HCT116 (cell line): ENCODE results near the gene TAS1R1. TPM values are rescaled to one million over a fixed set of nuclear protein-coding genes. Genes with fewer than 3 reads are reported as not detected.

Experiments used
- ATAC-seq: fragments of 200-7000 bp; cut with Tn5 transposase; 2 replicates; pipeline ENCODE4 v1.9.1; 2020; ENCODE audit warnings: mild to moderate bottlenecking, moderate library complexity
- BruUV-seq: library from RNA; stranded (reverse); fragments of 400-500 nt; replicated peaks from 2 replicates; lab custom pipeline; 2021; lab: Mats Ljungman, UMichigan
- CTCF ChIA-PET: fragments of 300-600 bp; sonication (Branson Sonifier 250); formaldehyde crosslinking; loops from one replicate; lab custom pipeline; 2021; ENCODE audit warnings: antibody characterized with exemption; lab: Charles Lee
- POLR2A ChIA-PET: fragments of 300-600, 350-600 bp; sonication (Branson Sonifier 250); formaldehyde crosslinking; loops from one replicate; lab custom pipeline; 2021; ENCODE audit warnings: antibody characterized with exemption; lab: Charles Lee
- RAD21 ChIA-PET, 2 experiments: fragments of 300-600 bp; sonication (Branson Sonifier 250); formaldehyde crosslinking; loops; one replicate each; lab custom pipeline; 2023; ENCODE audit warnings: low total read pairs in 2 of 2; ENCODE audit not compliant: uncharacterized antibody in 2 of 2, unreplicated experiment in 2 of 2, low non-redundant PET in 1 of 2; lab: Charles Lee
- DNase-seq: peaks from one replicate; pipeline ENCODE4 v3.0.0-alpha.2; 2010; ENCODE audit warnings: low read depth, low spot score
- H2AFZ ChIP-seq: fragments of 200-600 bp; shearing (Covaris generic), sonication (generic); 2 replicates; pipeline ENCODE4 v1.6.1; 2017; ENCODE audit warnings: low read depth, mixed run types, mixed read lengths, antibody characterized with exemption, low read length; ENCODE audit not compliant: poor library complexity, severe bottlenecking
- H3K27ac ChIP-seq: 2 replicates; pipeline ENCODE4 v1.5.1; 2012; ENCODE audit warnings: low read depth, low read length
- H3K27me3 ChIP-seq: fragments of 200-600 bp; sonication (generic); 2 replicates; pipeline ENCODE4 v1.6.1; 2016; ENCODE audit warnings: mixed run types, low read length, mixed read lengths; ENCODE audit not compliant: insufficient read depth
- H3K36me3 ChIP-seq, 2 experiments: fragments of 200-500 bp in 1 of 2; fragments of 200-600 bp in 1 of 2; sonication (Bioruptor generic) in 1 of 2; sonication (generic) in 1 of 2; 2 replicates each; pipeline versions ENCODE4 v1.5.1 to v1.6.1; 2014 to 2016; ENCODE audit warnings: low read length in 2 of 2, inconsistent platforms in 1 of 2, mixed read lengths in 1 of 2, mixed run types in 1 of 2; ENCODE audit not compliant: insufficient read depth in 2 of 2, control insufficient read depth in 1 of 2
- H3K4me1 ChIP-seq, 2 experiments: fragments of 200-600 bp in 1 of 2; sonication (generic) in 1 of 2; 2 replicates each; pipeline versions ENCODE4 v1.5.1 to v1.6.1; 2012 to 2017; ENCODE audit warnings: low read length in 2 of 2, inconsistent platforms in 1 of 2, mild to moderate bottlenecking in 1 of 2, mixed read lengths in 1 of 2, mixed run types in 1 of 2, moderate library complexity in 1 of 2; ENCODE audit not compliant: insufficient read depth in 2 of 2, control insufficient read depth in 1 of 2
- H3K4me2 ChIP-seq: fragments of 200-600 bp; sonication (generic); 2 replicates; pipeline ENCODE4 v1.6.1; 2017; ENCODE audit warnings: mixed run types, low read length, mixed read lengths
- H3K4me3 ChIP-seq, 2 experiments: fragments of 200-600 bp in 1 of 2; sonication (generic) in 1 of 2; replicated peaks in 1 of 2; 2 replicates each; pipeline ENCODE4 v1.5.1; 2011 to 2016; ENCODE audit warnings: low read length in 2 of 2, control low read depth in 1 of 2, low read depth in 1 of 2, mild to moderate bottlenecking in 1 of 2, mixed read lengths in 1 of 2, mixed run types in 1 of 2
- H3K79me2 ChIP-seq: fragments of 200-600 bp; sonication (generic); 2 replicates; pipeline ENCODE4 v1.6.1; 2017; ENCODE audit warnings: mild to moderate bottlenecking, mixed run types, low read length, moderate library complexity, mixed read lengths; ENCODE audit not compliant: insufficient read depth
- H3K9ac ChIP-seq: fragments of 200-600 bp; sonication (generic); 2 replicates; pipeline ENCODE4 v1.6.1; 2016; ENCODE audit warnings: low read length, mixed read lengths
- H3K9me2 ChIP-seq: fragments of 200-600 bp; sonication (generic), shearing (Covaris generic); 2 replicates; pipeline ENCODE4 v1.6.1; 2017; ENCODE audit warnings: mixed run types, mild to moderate bottlenecking, moderate library complexity; ENCODE audit not compliant: insufficient read depth
- H3K9me3 ChIP-seq, 2 experiments: fragments of 200-500 bp in 1 of 2; fragments of 200-600 bp in 1 of 2; sonication (Bioruptor generic) in 1 of 2; sonication (generic) in 1 of 2; 2 replicates each; pipeline ENCODE4 v1.6.1; 2014 to 2017; ENCODE audit warnings: low read length in 2 of 2, mixed read lengths in 2 of 2, inconsistent platforms in 1 of 2, low read depth in 1 of 2, mild to moderate bottlenecking in 1 of 2, mixed run types in 1 of 2, moderate library complexity in 1 of 2; ENCODE audit not compliant: control insufficient read depth in 1 of 2, insufficient read depth in 1 of 2
- H4K20me1 ChIP-seq: fragments of 200-600 bp; sonication (generic), shearing (Covaris generic); 2 replicates; pipeline ENCODE4 v1.6.1; 2017; ENCODE audit warnings: mixed run types, mild to moderate bottlenecking, moderate library complexity; ENCODE audit not compliant: insufficient read depth
- CEBPB ChIP-seq: IDR thresholded peaks from 2 replicates; pipeline ENCODE4 v1.6.1; 2012; ENCODE audit warnings: low read depth
- FOSL1 ChIP-seq: IDR thresholded peaks from 2 replicates; pipeline ENCODE4 v1.6.1; 2012; ENCODE audit warnings: low read depth
- POLR2AphosphoS5 ChIP-seq: IDR thresholded peaks from 2 replicates; pipeline ENCODE4 v1.6.1; 2011; ENCODE audit warnings: mild to moderate bottlenecking, low read depth, low read length, moderate library complexity
- REST ChIP-seq: IDR thresholded peaks from 2 replicates; pipeline ENCODE4 v1.6.1; 2012; ENCODE audit warnings: low read depth
- SIN3A ChIP-seq: IDR thresholded peaks from 2 replicates; pipeline ENCODE4 v1.6.1; 2012; ENCODE audit warnings: low read depth
- TCF7L2 ChIP-seq: IDR thresholded peaks from 2 replicates; pipeline ENCODE4 v1.7.0; 2011; ENCODE audit warnings: borderline replicate concordance, inconsistent platforms; ENCODE audit not compliant: insufficient read depth, insufficient read length; ENCODE audit errors: extremely low read depth
- YY1 ChIP-seq: IDR thresholded peaks from 2 replicates; pipeline ENCODE4 v1.6.1; 2011; ENCODE audit warnings: low read length, low read depth, moderate library complexity, mild to moderate bottlenecking; ENCODE audit not compliant: insufficient replicate concordance; ENCODE audit errors: extremely low read depth
- ZBTB33 ChIP-seq: IDR thresholded peaks from 2 replicates; pipeline ENCODE4 v1.6.1; 2011; ENCODE audit warnings: mild to moderate bottlenecking, low read length, moderate library complexity; ENCODE audit not compliant: insufficient replicate concordance; ENCODE audit errors: extremely low read depth
- ZFX ChIP-seq: fragments of 450-650 bp; IDR thresholded peaks from 2 replicates; pipeline ENCODE4 v1.6.1; 2017
- ZNF274 ChIP-seq: fragments of 200-500 bp; sonication (Bioruptor generic); IDR thresholded peaks from 2 replicates; pipeline ENCODE4 v1.6.1; 2014; ENCODE audit warnings: mild to moderate bottlenecking, low read depth, low read length, inconsistent platforms
- intact Hi-C: fragments of 100-400 bp; cut with micrococcal nuclease; formaldehyde crosslinking; loops from 2 replicates; pipeline ENCODE4 v1.10.0; 2022
- total RNA-seq: library from RNA; stranded (reverse); gene quantifications from one replicate; pipeline ENCODE4 v1.2.1, GENCODE V29; 2021; ENCODE audit not compliant: unreplicated experiment
- TF ChIP-seq, protein P1 (sequence below): IDR thresholded peaks from 2 replicates; pipeline ENCODE4 v1.6.1; 2012

Gene TAS1R1
- total RNA-seq, 1 experiment from 2014 or later: not detected

DNA sequence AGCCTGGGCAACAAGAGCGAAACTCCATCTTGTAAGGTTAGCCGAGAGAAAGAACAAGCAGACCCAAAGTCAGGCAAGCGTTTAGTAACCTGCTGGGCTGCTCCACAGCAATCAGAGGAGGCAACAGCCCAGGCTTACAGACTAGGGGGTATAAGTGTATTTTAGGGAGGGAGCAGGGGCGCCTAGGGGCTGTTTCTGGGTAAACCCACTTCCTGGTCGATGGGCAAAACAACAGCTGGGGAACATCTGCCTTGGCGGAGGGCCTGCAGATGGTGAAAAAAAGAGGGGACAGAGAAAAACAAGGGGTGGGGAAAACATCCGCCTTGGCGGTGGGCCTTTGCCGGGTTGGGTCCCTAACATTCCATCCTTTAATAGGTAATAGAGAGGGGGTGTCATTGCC lies 5.2 kb downstream of the TAS1R1 start:
- no peak overlapping the region for H3K9ac ChIP-seq
- H3K4me2 ChIP-seq: no peak overlapping the region
- ATAC-seq (no peak), DNase-seq (no peak)
- H3K9me2 ChIP-seq: no peaks in the 10 kb centered on the region
- H4K20me1 ChIP-seq: no peaks in the 10 kb centered on the region
- H3K4me1 ChIP-seq: no peaks in the 10 kb centered on the region; a peak in 1 of 4 replicates
- no peak overlapping the region for H3K4me3 ChIP-seq
- RAD21 ChIA-PET: no interaction called here
- CTCF ChIA-PET: no interaction called here
- no peaks in the 10 kb centered on the region for H3K9me3 ChIP-seq
- intact Hi-C loops: no loop called here
- BruUV-seq: no TSS peak
- POLR2A ChIA-PET: no interaction called here
- H2AFZ ChIP-seq: no peak overlapping the region
- TF ChIP-seq ZFX (no peak), FOSL1 (no peak), ZNF274 (no peak), REST (no peak), POLR2AphosphoS5 (no peak), ZBTB33 (no peak), CEBPB (no peak), SIN3A (no peak), YY1 (no peak), TCF7L2 (no peak)
- TF ChIP-seq, protein P1, sequence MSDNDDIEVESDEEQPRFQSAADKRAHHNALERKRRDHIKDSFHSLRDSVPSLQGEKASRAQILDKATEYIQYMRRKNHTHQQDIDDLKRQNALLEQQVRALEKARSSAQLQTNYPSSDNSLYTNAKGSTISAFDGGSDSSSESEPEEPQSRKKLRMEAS: no peak
- no peak overlapping the region for H3K27ac ChIP-seq
- H3K36me3 ChIP-seq: no peaks in the 10 kb centered on the region
- H3K79me2 ChIP-seq: no peaks in the 10 kb centered on the region
- H3K27me3 ChIP-seq: peaks cover 6% of the 10 kb centered on the region; the same call in 1 of the 2 replicates
